Liver (tissue), 10 donors: ENCODE data around the gene AIP. TPM values are rescaled to one million over a fixed set of nuclear protein-coding genes. Genes with fewer than 3 reads are reported as not detected.

Source experiments
- DNase-seq: peaks from one replicate; pipeline ENCODE4 v3.0.0-alpha.2; 2017; ENCODE audit warnings: low spot score
- H3K27ac ChIP-seq, 2 donors: one replicate each; pipeline ENCODE4 v1.7.0; 2013; ENCODE audit warnings: inconsistent platforms in 2 of 2, low read length in 2 of 2, control low read depth in 1 of 2, low read depth in 1 of 2, mild to moderate bottlenecking in 1 of 2
- H3K27me3 ChIP-seq, 4 donors: one replicate each; pipeline versions ENCODE4 v1.6.1 to v1.7.0; 2013; ENCODE audit warnings: low read length in 3 of 4, inconsistent platforms in 1 of 4, mild to moderate bottlenecking in 1 of 4, moderate library complexity in 1 of 4; ENCODE audit not compliant: control insufficient read depth in 4 of 4, insufficient read depth in 4 of 4
- H3K36me3 ChIP-seq, 4 donors: one replicate each; pipeline versions ENCODE4 v1.6.1 to v1.7.0; 2013; ENCODE audit warnings: low read length in 3 of 4, mild to moderate bottlenecking in 3 of 4, low read depth in 1 of 4, moderate library complexity in 1 of 4; ENCODE audit not compliant: control insufficient read depth in 4 of 4, insufficient read depth in 3 of 4
- H3K4me1 ChIP-seq, 4 donors: one replicate each; pipeline versions ENCODE4 v1.6.1 to v1.7.0; 2013; ENCODE audit warnings: low read length in 3 of 4, mild to moderate bottlenecking in 3 of 4, moderate library complexity in 1 of 4; ENCODE audit not compliant: control insufficient read depth in 4 of 4, insufficient read depth in 4 of 4
- H3K4me3 ChIP-seq, 3 donors: one replicate each; pipeline versions ENCODE4 v1.6.1 to v1.7.0; 2013; ENCODE audit warnings: low read length in 3 of 3, control low read depth in 1 of 3, low read depth in 1 of 3, mild to moderate bottlenecking in 1 of 3
- H3K9ac ChIP-seq, 2 donors: one replicate each; pipeline ENCODE4 v1.7.0; 2013; ENCODE audit warnings: low read length in 2 of 2, mild to moderate bottlenecking in 2 of 2, moderate library complexity in 2 of 2, control low read depth in 1 of 2, low read depth in 1 of 2
- H3K9me3 ChIP-seq, 4 donors: one replicate each; pipeline versions ENCODE4 v1.6.1 to v1.7.0; 2013; ENCODE audit warnings: low read length in 3 of 4; ENCODE audit not compliant: control insufficient read depth in 4 of 4
- EGR1 ChIP-seq, 2 donors: IDR thresholded peaks; 2 replicates each; pipeline ENCODE4 v1.6.1; 2016 to 2018; ENCODE audit warnings: antibody characterized with exemption in 2 of 2, low read depth in 2 of 2
- FOXA1 ChIP-seq: IDR thresholded peaks from 2 replicates; pipeline ENCODE4 v1.6.1; 2016; ENCODE audit warnings: antibody characterized with exemption
- FOXA2 ChIP-seq: IDR thresholded peaks from 2 replicates; pipeline ENCODE4 v1.6.1; 2016; ENCODE audit warnings: antibody characterized with exemption
- GABPA ChIP-seq, 2 donors: IDR thresholded peaks in 1 of 2; conservative IDR thresholded peaks in 1 of 2; 2 replicates each; pipeline ENCODE4 v1.6.1; 2016; ENCODE audit warnings: antibody characterized with exemption in 2 of 2, mild to moderate bottlenecking in 1 of 2, moderate library complexity in 1 of 2
- HNF4A ChIP-seq, 2 donors: conservative IDR thresholded peaks; 2 replicates each; pipeline ENCODE4 v1.6.1; 2016; ENCODE audit warnings: antibody characterized with exemption in 2 of 2, mild to moderate bottlenecking in 2 of 2
- HNF4G ChIP-seq: IDR thresholded peaks from 2 replicates; pipeline ENCODE4 v1.6.1; 2016; ENCODE audit warnings: antibody characterized with exemption
- JUND ChIP-seq, 2 donors: IDR thresholded peaks; 2 replicates each; pipeline ENCODE4 v1.6.1; 2016; ENCODE audit warnings: antibody characterized with exemption in 2 of 2
- NR2F2 ChIP-seq: IDR thresholded peaks from 2 replicates; pipeline ENCODE4 v1.6.1; 2016; ENCODE audit warnings: antibody characterized with exemption
- RAD21 ChIP-seq, 2 donors: IDR thresholded peaks; 2 replicates each; pipeline ENCODE4 v1.6.1; 2016; ENCODE audit warnings: antibody characterized with exemption in 2 of 2, mild to moderate bottlenecking in 2 of 2
- RXRA ChIP-seq, 2 donors: IDR thresholded peaks; 2 replicates each; pipeline ENCODE4 v1.6.1; 2017 to 2018; ENCODE audit warnings: antibody characterized with exemption in 2 of 2, mild to moderate bottlenecking in 1 of 2
- SP1 ChIP-seq: IDR thresholded peaks from 2 replicates; pipeline ENCODE4 v1.6.1; 2018; ENCODE audit warnings: antibody characterized with exemption, mild to moderate bottlenecking
- TAF1 ChIP-seq: conservative IDR thresholded peaks from 2 replicates; pipeline ENCODE4 v1.6.1; 2016; ENCODE audit warnings: antibody characterized with exemption, mild to moderate bottlenecking
- YY1 ChIP-seq: IDR thresholded peaks from 2 replicates; pipeline ENCODE4 v1.6.1; 2016; ENCODE audit warnings: antibody characterized with exemption, mild to moderate bottlenecking
- WGBS: extraction: QIAGEN DNeasy Blood & Tissue Kit; methylation state at CpG from one replicate; pipeline ENCODE4 v1.1.7; 2013; 5-methylcytosine and 5-hydroxymethylcytosine counted together
- polyA plus RNA-seq, 2 donors: library from polyadenylated mRNA; stranded (reverse) in 1 of 2; unstranded in 1 of 2; fragments of 200-250 nt in 1 of 2; fragments of >200 nt in 1 of 2; fragmentation: Nextera tagmentation in 1 of 2; extraction: Ambion mirVana in 1 of 2; gene quantifications; one replicate each; pipeline versions ENCODE4 v1.2.1 to v1.2.3, GENCODE V29; 2013 to 2015
- small RNA-seq: library from RNA; depleted of rRNA; stranded (forward); fragments of <200 nt; gene quantifications from one replicate; pipeline ENCODE3, GENCODE V24; 2014
- total RNA-seq, 2 donors: library from RNA; depleted of rRNA; stranded (reverse); fragments of >200 nt; gene quantifications; one replicate each; pipeline ENCODE4 v1.2.3, GENCODE V29; 2014
- TF ChIP-seq, protein P1 (sequence below): IDR thresholded peaks from 2 replicates; pipeline ENCODE4 v1.6.1; 2016; ENCODE audit warnings: antibody characterized with exemption
- TF ChIP-seq, protein P2 (sequence below): IDR thresholded peaks from 2 replicates; pipeline ENCODE4 v1.6.1; 2016; ENCODE audit warnings: antibody characterized with exemption, mild to moderate bottlenecking
- TF ChIP-seq, protein P3 (sequence below): IDR thresholded peaks from 2 replicates; pipeline ENCODE4 v1.6.1; 2016; ENCODE audit warnings: antibody characterized with exemption
- TF ChIP-seq, protein P4 (sequence below): IDR thresholded peaks from 2 replicates; pipeline ENCODE4 v1.6.1; 2016; ENCODE audit warnings: antibody characterized with exemption
- TF ChIP-seq, protein P5 (sequence below): fragments of 150-350 bp; IDR thresholded peaks from 2 replicates; pipeline ENCODE4 v1.5.1; 2017; ENCODE audit warnings: improper control_type of control experiment, low read depth, low read length; ENCODE audit not compliant: missing input control
- donor health status: healthy.
- donor health status: healthy.
- donor health status: healthy.
- donor health status: healthy.
- donor health status: healthy.

Gene AIP
- total and polyA plus RNA-seq, 4 donors, result 17.6 to 28.2 (median 23.1) TPM

DNA sequence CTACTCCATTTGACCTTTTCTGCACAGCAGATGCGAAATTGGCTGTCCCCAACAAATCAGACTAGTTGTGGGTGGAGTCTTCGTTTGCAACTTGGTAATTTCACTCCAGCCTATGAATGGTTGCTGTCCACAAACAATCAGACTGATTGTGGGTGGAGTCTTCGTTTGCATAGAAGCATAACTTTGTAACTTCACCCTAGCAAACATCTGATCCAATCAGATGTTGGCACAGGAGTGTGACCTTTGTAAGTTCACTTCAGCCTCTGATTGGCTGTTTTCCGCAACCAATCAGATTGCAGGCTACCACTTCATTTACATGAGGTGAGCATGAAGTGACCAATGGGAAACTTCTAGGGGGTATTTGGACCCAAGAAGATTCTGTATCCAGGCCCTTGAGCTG lies 56.7 kb downstream of the AIP start:
- H3K4me1 ChIP-seq, result peaks cover under 1 to 3% (median under 1%) of the 10 kb centered on the region in 4 donors
- H3K36me3 ChIP-seq, result no peaks in the 10 kb centered on the region
- H3K27me3 ChIP-seq, result no peaks in the 10 kb centered on the region
- no peak for DNase-seq
- H3K9ac ChIP-seq, result no peak overlapping the region
- no peak overlapping the region for H3K27ac ChIP-seq
- H3K4me3 ChIP-seq, result no peak overlapping the region
- TF ChIP-seq JUND (IDR thresholded peaks at IDR 0.05), result no peak
- TF ChIP-seq, protein P1, sequence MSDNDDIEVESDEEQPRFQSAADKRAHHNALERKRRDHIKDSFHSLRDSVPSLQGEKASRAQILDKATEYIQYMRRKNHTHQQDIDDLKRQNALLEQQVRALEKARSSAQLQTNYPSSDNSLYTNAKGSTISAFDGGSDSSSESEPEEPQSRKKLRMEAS, result no peak
- TF ChIP-seq TAF1, result no peak
- TF ChIP-seq, protein P2, sequence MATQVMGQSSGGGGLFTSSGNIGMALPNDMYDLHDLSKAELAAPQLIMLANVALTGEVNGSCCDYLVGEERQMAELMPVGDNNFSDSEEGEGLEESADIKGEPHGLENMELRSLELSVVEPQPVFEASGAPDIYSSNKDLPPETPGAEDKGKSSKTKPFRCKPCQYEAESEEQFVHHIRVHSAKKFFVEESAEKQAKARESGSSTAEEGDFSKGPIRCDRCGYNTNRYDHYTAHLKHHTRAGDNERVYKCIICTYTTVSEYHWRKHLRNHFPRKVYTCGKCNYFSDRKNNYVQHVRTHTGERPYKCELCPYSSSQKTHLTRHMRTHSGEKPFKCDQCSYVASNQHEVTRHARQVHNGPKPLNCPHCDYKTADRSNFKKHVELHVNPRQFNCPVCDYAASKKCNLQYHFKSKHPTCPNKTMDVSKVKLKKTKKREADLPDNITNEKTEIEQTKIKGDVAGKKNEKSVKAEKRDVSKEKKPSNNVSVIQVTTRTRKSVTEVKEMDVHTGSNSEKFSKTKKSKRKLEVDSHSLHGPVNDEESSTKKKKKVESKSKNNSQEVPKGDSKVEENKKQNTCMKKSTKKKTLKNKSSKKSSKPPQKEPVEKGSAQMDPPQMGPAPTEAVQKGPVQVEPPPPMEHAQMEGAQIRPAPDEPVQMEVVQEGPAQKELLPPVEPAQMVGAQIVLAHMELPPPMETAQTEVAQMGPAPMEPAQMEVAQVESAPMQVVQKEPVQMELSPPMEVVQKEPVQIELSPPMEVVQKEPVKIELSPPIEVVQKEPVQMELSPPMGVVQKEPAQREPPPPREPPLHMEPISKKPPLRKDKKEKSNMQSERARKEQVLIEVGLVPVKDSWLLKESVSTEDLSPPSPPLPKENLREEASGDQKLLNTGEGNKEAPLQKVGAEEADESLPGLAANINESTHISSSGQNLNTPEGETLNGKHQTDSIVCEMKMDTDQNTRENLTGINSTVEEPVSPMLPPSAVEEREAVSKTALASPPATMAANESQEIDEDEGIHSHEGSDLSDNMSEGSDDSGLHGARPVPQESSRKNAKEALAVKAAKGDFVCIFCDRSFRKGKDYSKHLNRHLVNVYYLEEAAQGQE, result no peak
- TF ChIP-seq, protein P3, sequence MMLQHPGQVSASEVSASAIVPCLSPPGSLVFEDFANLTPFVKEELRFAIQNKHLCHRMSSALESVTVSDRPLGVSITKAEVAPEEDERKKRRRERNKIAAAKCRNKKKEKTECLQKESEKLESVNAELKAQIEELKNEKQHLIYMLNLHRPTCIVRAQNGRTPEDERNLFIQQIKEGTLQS, result no peak
- no peak for TF ChIP-seq HNF4G
- no peak for TF ChIP-seq HNF4A (conservative IDR thresholded peaks at IDR 0.05)
- TF ChIP-seq EGR1 (IDR thresholded peaks at IDR 0.05; ENCODE audit: low read depth in 2 of 2), result no peak
- TF ChIP-seq, protein P4, sequence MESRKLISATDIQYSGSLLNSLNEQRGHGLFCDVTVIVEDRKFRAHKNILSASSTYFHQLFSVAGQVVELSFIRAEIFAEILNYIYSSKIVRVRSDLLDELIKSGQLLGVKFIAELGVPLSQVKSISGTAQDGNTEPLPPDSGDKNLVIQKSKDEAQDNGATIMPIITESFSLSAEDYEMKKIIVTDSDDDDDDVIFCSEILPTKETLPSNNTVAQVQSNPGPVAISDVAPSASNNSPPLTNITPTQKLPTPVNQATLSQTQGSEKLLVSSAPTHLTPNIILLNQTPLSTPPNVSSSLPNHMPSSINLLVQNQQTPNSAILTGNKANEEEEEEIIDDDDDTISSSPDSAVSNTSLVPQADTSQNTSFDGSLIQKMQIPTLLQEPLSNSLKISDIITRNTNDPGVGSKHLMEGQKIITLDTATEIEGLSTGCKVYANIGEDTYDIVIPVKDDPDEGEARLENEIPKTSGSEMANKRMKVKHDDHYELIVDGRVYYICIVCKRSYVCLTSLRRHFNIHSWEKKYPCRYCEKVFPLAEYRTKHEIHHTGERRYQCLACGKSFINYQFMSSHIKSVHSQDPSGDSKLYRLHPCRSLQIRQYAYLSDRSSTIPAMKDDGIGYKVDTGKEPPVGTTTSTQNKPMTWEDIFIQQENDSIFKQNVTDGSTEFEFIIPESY, result no peak
- no peak for TF ChIP-seq SP1
- no peak for TF ChIP-seq NR2F2
- TF ChIP-seq RXRA (IDR thresholded peaks at IDR 0.05), result no peak
- no peak for TF ChIP-seq RAD21 (IDR thresholded peaks at IDR 0.05)
- no peak for TF ChIP-seq FOXA1
- no peak for TF ChIP-seq GABPA (IDR thresholded peaks at IDR 0.05 in 1 of 2, conservative IDR thresholded peaks at IDR 0.05 in 1 of 2)
- TF ChIP-seq, protein P5, sequence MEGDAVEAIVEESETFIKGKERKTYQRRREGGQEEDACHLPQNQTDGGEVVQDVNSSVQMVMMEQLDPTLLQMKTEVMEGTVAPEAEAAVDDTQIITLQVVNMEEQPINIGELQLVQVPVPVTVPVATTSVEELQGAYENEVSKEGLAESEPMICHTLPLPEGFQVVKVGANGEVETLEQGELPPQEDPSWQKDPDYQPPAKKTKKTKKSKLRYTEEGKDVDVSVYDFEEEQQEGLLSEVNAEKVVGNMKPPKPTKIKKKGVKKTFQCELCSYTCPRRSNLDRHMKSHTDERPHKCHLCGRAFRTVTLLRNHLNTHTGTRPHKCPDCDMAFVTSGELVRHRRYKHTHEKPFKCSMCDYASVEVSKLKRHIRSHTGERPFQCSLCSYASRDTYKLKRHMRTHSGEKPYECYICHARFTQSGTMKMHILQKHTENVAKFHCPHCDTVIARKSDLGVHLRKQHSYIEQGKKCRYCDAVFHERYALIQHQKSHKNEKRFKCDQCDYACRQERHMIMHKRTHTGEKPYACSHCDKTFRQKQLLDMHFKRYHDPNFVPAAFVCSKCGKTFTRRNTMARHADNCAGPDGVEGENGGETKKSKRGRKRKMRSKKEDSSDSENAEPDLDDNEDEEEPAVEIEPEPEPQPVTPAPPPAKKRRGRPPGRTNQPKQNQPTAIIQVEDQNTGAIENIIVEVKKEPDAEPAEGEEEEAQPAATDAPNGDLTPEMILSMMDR, result no peak
- TF ChIP-seq FOXA2, result no peak
- no peak for TF ChIP-seq YY1
- WGBS, result 87% methylated on average over 4 of the region's 4 CpGs
- no peaks in the 10 kb centered on the region for H3K9me3 ChIP-seq

Small RNAs within 50 kb of the gene (small RNA-seq; reads per million reads assigned to genes)
- gene MIR6752, result not detected

Other genes with a start within 250 kb of the AIP start
- 10 to 100 TPM; 35.0 to 41.4 TPM for gene GRK2, start 216.6 kb upstream of the AIP start, total RNA-seq
- gene GRK2, start 216.6 kb upstream of the AIP start, polyA plus RNA-seq, result 10 to 100 TPM; 13.4 to 28.4 TPM
- gene ANKRD13D, start 193.7 kb upstream of the AIP start, total RNA-seq, result 10 to 100 TPM in 1 of 2 donors, 1 to 10 TPM in 1; 5.6 to 15.0 TPM
- 1 to 10 TPM; 5.5 to 6.1 TPM for gene ANKRD13D, start 193.7 kb upstream of the AIP start, polyA plus RNA-seq
- gene SSH3, start 179.5 kb upstream of the AIP start, total RNA-seq, result 10 to 100 TPM in 1 of 2 donors, 1 to 10 TPM in 1; 4.8 to 10.4 TPM
- 1 to 10 TPM; 7.6 to 8.7 TPM for gene SSH3, start 179.5 kb upstream of the AIP start, polyA plus RNA-seq
- 10 to 100 TPM; 18.8 to 53.0 TPM for gene POLD4, start 129.5 kb upstream of the AIP start, total RNA-seq
- 100 to 1,000 TPM; 119 to 246 TPM for gene POLD4, start 129.5 kb upstream of the AIP start, polyA plus RNA-seq
- under 1 TPM; 0.17 to 0.23 TPM for gene CLCF1, start 109.4 kb upstream of the AIP start, total RNA-seq
- gene CLCF1, start 109.4 kb upstream of the AIP start, polyA plus RNA-seq, result 1 to 10 TPM in 1 of 2 donors, under 1 TPM in 1; 0.14 to 1.8 TPM
- gene RAD9A, start 91.0 kb upstream of the AIP start, total RNA-seq, result 1 to 10 TPM; 5.9 to 8.6 TPM
- gene RAD9A, start 91.0 kb upstream of the AIP start, polyA plus RNA-seq, result 1 to 10 TPM; 4.5 to 5.4 TPM
- gene PPP1CA, start 81.2 kb upstream of the AIP start, total RNA-seq, result 10 to 100 TPM; 62.4 to 92.9 TPM
- 10 to 100 TPM; 74.2 to 77.6 TPM for gene PPP1CA, start 81.2 kb upstream of the AIP start, polyA plus RNA-seq
- 1 to 10 TPM; 2.3 to 4.4 TPM for gene TBC1D10C, start 78.9 kb upstream of the AIP start, total RNA-seq
- 1 to 10 TPM; 1.1 to 1.6 TPM for gene TBC1D10C, start 78.9 kb upstream of the AIP start, polyA plus RNA-seq
- gene CARNS1, start 67.3 kb upstream of the AIP start, total RNA-seq, result under 1 TPM; 0.05 to 0.08 TPM
- gene CARNS1, start 67.3 kb upstream of the AIP start, polyA plus RNA-seq, result under 1 TPM; 0.12 to 0.19 TPM
- gene RPS6KB2, start 54.5 kb upstream of the AIP start, total RNA-seq, result 10 to 100 TPM; 42.2 to 49.6 TPM
- gene RPS6KB2, start 54.5 kb upstream of the AIP start, polyA plus RNA-seq, result 10 to 100 TPM; 31.5 to 33.2 TPM
- 1 to 10 TPM; 3.9 to 5.0 TPM for gene PTPRCAP, start 45.3 kb upstream of the AIP start, total RNA-seq
- gene PTPRCAP, start 45.3 kb upstream of the AIP start, polyA plus RNA-seq, result 1 to 10 TPM; 2.9 to 6.2 TPM
- gene CORO1B, start 39.5 kb upstream of the AIP start, total RNA-seq, result 10 to 100 TPM; 34.4 to 41.4 TPM
- 10 to 100 TPM; 14.1 to 38.4 TPM for gene CORO1B, start 39.5 kb upstream of the AIP start, polyA plus RNA-seq
- not detected for gene GPR152, start 30.3 kb upstream of the AIP start, total RNA-seq
- gene GPR152, start 30.3 kb upstream of the AIP start, polyA plus RNA-seq, result not detected
- gene CABP4, start 27.7 kb upstream of the AIP start, total RNA-seq, result 1 to 10 TPM; 2.1 to 2.9 TPM
- gene CABP4, start 27.7 kb upstream of the AIP start, polyA plus RNA-seq, result 1 to 10 TPM in 1 of 2 donors, under 1 TPM in 1; 0.85 to 1.2 TPM
- gene TMEM134, start 13.8 kb upstream of the AIP start, total RNA-seq, result 10 to 100 TPM; 10.2 to 50.8 TPM
- gene TMEM134, start 13.8 kb upstream of the AIP start, polyA plus RNA-seq, result 10 to 100 TPM; 76.3 to 86.9 TPM
- gene PITPNM1, start 22.3 kb downstream of the AIP start, total RNA-seq, result 1 to 10 TPM; 3.2 to 6.9 TPM
- 1 to 10 TPM; 1.3 to 9.3 TPM for gene PITPNM1, start 22.3 kb downstream of the AIP start, polyA plus RNA-seq
- gene CDK2AP2, start 25.1 kb downstream of the AIP start, total RNA-seq, result 10 to 100 TPM; 14.1 to 32.5 TPM
- gene CDK2AP2, start 25.1 kb downstream of the AIP start, polyA plus RNA-seq, result 100 to 1,000 TPM in 1 of 2 donors, 10 to 100 TPM in 1; 80.7 to 126 TPM
- gene CABP2, start 40.4 kb downstream of the AIP start, total RNA-seq, result not detected
- not detected for gene CABP2, start 40.4 kb downstream of the AIP start, polyA plus RNA-seq
- gene GSTP1, start 100.8 kb downstream of the AIP start, total RNA-seq, result 100 to 1,000 TPM in 1 of 2 donors, 10 to 100 TPM in 1; 25.6 to 228 TPM
- gene GSTP1, start 100.8 kb downstream of the AIP start, polyA plus RNA-seq, result 10 to 100 TPM; 35.1 to 54.5 TPM
- gene NDUFV1, start 123.9 kb downstream of the AIP start, total RNA-seq, result 100 to 1,000 TPM in 1 of 2 donors, 10 to 100 TPM in 1; 83.6 to 162 TPM
- gene NDUFV1, start 123.9 kb downstream of the AIP start, polyA plus RNA-seq, result 100 to 1,000 TPM; 163 to 172 TPM
- gene NUDT8, start 146.9 kb downstream of the AIP start, total RNA-seq, result 10 to 100 TPM; 19.5 to 19.6 TPM
- 10 to 100 TPM; 29.3 to 66.9 TPM for gene NUDT8, start 146.9 kb downstream of the AIP start, polyA plus RNA-seq
- gene TBX10, start 156.7 kb downstream of the AIP start, total RNA-seq, result not detected
- gene TBX10, start 156.7 kb downstream of the AIP start, polyA plus RNA-seq, result under 1 TPM; 0.12 to 0.43 TPM
- 1 to 10 TPM; 2.7 to 5.8 TPM for gene ACY3, start 167.7 kb downstream of the AIP start, total RNA-seq
- 10 to 100 TPM in 1 of 2 donors, 1 to 10 TPM in 1; 9.4 to 12.9 TPM for gene ACY3, start 167.7 kb downstream of the AIP start, polyA plus RNA-seq
- not detected for gene ALDH3B2, start 191.6 kb downstream of the AIP start, total RNA-seq
- not detected for gene ALDH3B2, start 191.6 kb downstream of the AIP start, polyA plus RNA-seq